ENCODE results near the gene CCT3.

CCT3 gene

DNA sequence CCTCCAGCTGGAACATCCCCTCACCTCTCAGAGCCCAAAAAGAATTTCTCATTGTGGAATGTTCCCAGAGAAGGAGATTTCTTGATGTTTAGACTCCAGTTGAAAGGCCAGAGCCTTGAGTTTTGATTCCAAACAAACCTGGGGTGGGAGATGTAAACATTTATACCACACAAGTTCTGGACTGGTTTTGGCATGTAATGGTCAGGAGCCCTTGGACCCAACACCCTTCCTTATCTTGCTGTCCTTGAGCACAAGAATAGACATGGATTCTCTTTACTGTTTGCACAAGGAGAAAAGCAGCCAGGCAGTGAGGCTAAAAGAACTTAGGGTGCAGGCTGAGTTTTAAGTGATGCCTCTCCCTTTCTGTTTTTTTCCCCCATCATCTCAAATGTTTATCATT lies 35.5 kb upstream of the CCT3 start:
- no peak overlapping the region for H3K4me2 ChIP-seq (ENCODE audit: low read length)
- no peaks in the 10 kb centered on the region for H3K79me2 ChIP-seq (ENCODE audit: control insufficient read depth, low read length)
- no peaks in the 10 kb centered on the region for H3K9me2 ChIP-seq (replicated peaks; ENCODE audit: control insufficient read depth, low read length)
- no peak overlapping the region for H3K27ac ChIP-seq (ENCODE audit: low read depth, low read length)
- H3K9me3 ChIP-seq (ENCODE audit: control insufficient read depth, insufficient read depth, low read length) = no peaks in the 10 kb centered on the region
- TF ChIP-seq EZH2phosphoT487 (IDR thresholded peaks at IDR 0.05; ENCODE audit: borderline replicate concordance, low read length) = no peak
- TF ChIP-seq, protein P1, sequence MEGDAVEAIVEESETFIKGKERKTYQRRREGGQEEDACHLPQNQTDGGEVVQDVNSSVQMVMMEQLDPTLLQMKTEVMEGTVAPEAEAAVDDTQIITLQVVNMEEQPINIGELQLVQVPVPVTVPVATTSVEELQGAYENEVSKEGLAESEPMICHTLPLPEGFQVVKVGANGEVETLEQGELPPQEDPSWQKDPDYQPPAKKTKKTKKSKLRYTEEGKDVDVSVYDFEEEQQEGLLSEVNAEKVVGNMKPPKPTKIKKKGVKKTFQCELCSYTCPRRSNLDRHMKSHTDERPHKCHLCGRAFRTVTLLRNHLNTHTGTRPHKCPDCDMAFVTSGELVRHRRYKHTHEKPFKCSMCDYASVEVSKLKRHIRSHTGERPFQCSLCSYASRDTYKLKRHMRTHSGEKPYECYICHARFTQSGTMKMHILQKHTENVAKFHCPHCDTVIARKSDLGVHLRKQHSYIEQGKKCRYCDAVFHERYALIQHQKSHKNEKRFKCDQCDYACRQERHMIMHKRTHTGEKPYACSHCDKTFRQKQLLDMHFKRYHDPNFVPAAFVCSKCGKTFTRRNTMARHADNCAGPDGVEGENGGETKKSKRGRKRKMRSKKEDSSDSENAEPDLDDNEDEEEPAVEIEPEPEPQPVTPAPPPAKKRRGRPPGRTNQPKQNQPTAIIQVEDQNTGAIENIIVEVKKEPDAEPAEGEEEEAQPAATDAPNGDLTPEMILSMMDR (IDR thresholded peaks at IDR 0.05; ENCODE audit: low read depth, low read length, poor library complexity, severe bottlenecking) = no peak
- H4K20me1 ChIP-seq (ENCODE audit: control insufficient read depth, insufficient read depth, low read depth, low read length) = no peaks in the 10 kb centered on the region
- peaks cover 38% of the 10 kb centered on the region for H3K27me3 ChIP-seq (ENCODE audit: control insufficient read depth, low read length)
- no peak overlapping the region for H3K4me3 ChIP-seq (ENCODE audit: low read length)
- no peaks in the 10 kb centered on the region for H3K36me3 ChIP-seq (ENCODE audit: control insufficient read depth, low read length)
- H3K4me1 ChIP-seq (ENCODE audit: control insufficient read depth, low read length) = no peaks in the 10 kb centered on the region
- H3F3A ChIP-seq (ENCODE audit: control insufficient read depth, insufficient read depth) = no peaks in the 10 kb centered on the region

GRCh38 chr1:156372876-156373275 lies 34.8 kb upstream of the CCT3 start:
- H3K4me3 ChIP-seq (ENCODE audit: low read length) = no peak overlapping the region
- H3K79me2 ChIP-seq (ENCODE audit: control insufficient read depth, low read length) = no peaks in the 10 kb centered on the region
- H3K36me3 ChIP-seq (ENCODE audit: control insufficient read depth, low read length) = no peaks in the 10 kb centered on the region
- H3K27me3 ChIP-seq (ENCODE audit: control insufficient read depth, low read length) = peaks cover 43% of the 10 kb centered on the region
- H3K9me2 ChIP-seq (replicated peaks; ENCODE audit: control insufficient read depth, low read length) = no peaks in the 10 kb centered on the region
- H3K27ac ChIP-seq (ENCODE audit: low read depth, low read length) = no peak overlapping the region
- H4K20me1 ChIP-seq (ENCODE audit: control insufficient read depth, insufficient read depth, low read depth, low read length) = no peaks in the 10 kb centered on the region
- no peak overlapping the region for H3K4me2 ChIP-seq (ENCODE audit: low read length)
- no peaks in the 10 kb centered on the region for H3K4me1 ChIP-seq (ENCODE audit: control insufficient read depth, low read length)
- TF ChIP-seq EZH2phosphoT487 (IDR thresholded peaks at IDR 0.05; ENCODE audit: borderline replicate concordance, low read length) = no peak
- TF ChIP-seq, protein P1 (IDR thresholded peaks at IDR 0.05; ENCODE audit: low read depth, low read length, poor library complexity, severe bottlenecking) = no peak
- H3K9me3 ChIP-seq (ENCODE audit: control insufficient read depth, insufficient read depth, low read length) = no peaks in the 10 kb centered on the region
- H3F3A ChIP-seq (ENCODE audit: control insufficient read depth, insufficient read depth) = no peaks in the 10 kb centered on the region

GRCh38 chr1:156372265-156372586 lies 34.1 kb upstream of the CCT3 start:
- Histone ChIP-seq H3K27ac (ENCODE audit: low read depth, low read length) (no peak overlapping the region), H3K4me2 (ENCODE audit: low read length) (no peak overlapping the region), H3K36me3 (ENCODE audit: control insufficient read depth, low read length) (no peaks in the 10 kb centered on the region), H3K79me2 (ENCODE audit: control insufficient read depth, low read length) (no peaks in the 10 kb centered on the region), H3K4me3 (ENCODE audit: low read length) (no peak overlapping the region), H4K20me1 (ENCODE audit: control insufficient read depth, insufficient read depth, low read depth, low read length) (no peaks in the 10 kb centered on the region), H3K9me2 (replicated peaks; ENCODE audit: control insufficient read depth, low read length) (no peaks in the 10 kb centered on the region), H3F3A (ENCODE audit: control insufficient read depth, insufficient read depth) (no peaks in the 10 kb centered on the region), H3K27me3 (ENCODE audit: control insufficient read depth, low read length) (peaks cover 49% of the 10 kb centered on the region), H3K4me1 (ENCODE audit: control insufficient read depth, low read length) (no peaks in the 10 kb centered on the region), H3K9me3 (ENCODE audit: control insufficient read depth, insufficient read depth, low read length) (no peaks in the 10 kb centered on the region)
- TF ChIP-seq, protein P1 (IDR thresholded peaks at IDR 0.05; ENCODE audit: low read depth, low read length, poor library complexity, severe bottlenecking) = no peak
- no peak for TF ChIP-seq EZH2phosphoT487 (IDR thresholded peaks at IDR 0.05; ENCODE audit: borderline replicate concordance, low read length)
